ENCODE data around the gene RNF207.
"Not testable (repeated sequence)": the region's sequence is repeated elsewhere in the genome, so short reads cannot be mapped to it uniquely, and the experiment has no call there.

RNF207 gene

DNA sequence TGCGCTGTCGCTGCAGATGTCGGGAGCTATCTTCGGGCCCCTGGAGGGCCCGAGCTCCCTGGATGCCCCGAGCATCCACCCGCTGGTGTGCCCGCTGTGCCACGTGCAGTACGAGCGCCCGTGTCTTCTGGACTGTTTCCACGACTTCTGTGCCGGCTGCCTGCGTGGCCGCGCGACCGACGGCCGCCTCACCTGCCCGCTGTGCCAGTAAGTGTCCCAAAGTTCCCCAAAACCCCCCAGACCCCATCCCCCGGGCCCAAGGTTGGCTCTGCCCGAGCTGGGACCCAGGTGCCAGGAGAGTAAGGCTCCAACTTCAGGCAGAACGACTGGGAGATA, 569 bp downstream of the RNF207 start:
- no peaks in the 10 kb centered on the region for H3K9me3 Mint-ChIP-seq
- no peaks in the 10 kb centered on the region for H3K36me3 Mint-ChIP-seq (ENCODE audit: low read depth)
- H3K27ac Mint-ChIP-seq, result no peak overlapping the region
- H3K4me3 Mint-ChIP-seq, result peak overlapping the region; percentile 65
- peaks cover 10% of the 10 kb centered on the region for H3K4me1 Mint-ChIP-seq (ENCODE audit: low read depth)
- peaks cover 12% of the 10 kb centered on the region for H3K27me3 Mint-ChIP-seq

DNA sequence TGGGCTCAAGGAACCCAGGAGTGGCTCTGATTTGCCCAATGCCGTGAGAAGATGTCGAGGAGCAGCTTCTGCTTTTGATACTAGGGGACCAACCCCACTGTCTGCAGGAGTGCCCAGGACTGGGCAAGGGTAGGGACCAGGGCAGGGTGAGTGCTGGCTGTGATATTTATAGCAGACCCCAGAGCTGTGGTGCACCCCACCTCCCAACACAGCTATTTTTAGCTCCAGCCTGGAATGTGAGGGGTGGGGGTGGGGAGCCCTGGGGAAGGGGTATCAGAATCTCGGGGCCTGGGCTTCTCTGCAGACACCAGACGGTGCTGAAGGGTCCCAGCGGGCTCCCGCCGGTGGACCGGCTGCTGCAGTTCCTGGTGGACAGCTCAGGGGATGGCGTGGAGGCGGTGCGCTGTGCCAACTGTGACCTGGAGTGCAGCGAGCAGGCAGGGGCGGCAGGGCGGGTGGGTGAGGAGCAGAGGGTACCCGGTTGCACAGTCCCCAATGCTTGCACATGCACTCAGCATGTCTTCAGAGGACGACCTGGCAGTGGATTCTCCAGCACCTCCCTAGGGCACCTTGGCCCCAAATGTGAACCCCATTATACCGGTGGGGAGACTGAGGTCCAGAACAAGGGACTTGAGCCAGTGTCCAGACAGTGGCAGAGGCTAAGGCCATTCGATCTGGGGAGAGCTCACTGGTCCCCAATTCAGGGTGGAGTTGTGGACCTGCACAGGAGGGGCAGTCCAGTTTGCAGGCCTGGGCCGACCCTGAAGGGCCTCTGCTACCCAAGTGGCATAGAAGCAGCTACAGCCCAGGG, 1.4 kb downstream of the RNF207 start:
- Mint-ChIP-seq H3K9me3 (no peaks in the 10 kb centered on the region), H3K4me3 (peak overlapping the region; percentile 65), H3K27me3 (peaks cover 12% of the 10 kb centered on the region), H3K4me1 (ENCODE audit: low read depth) (peaks cover 10% of the 10 kb centered on the region), H3K27ac (no peak overlapping the region), H3K36me3 (ENCODE audit: low read depth) (no peaks in the 10 kb centered on the region)

DNA sequence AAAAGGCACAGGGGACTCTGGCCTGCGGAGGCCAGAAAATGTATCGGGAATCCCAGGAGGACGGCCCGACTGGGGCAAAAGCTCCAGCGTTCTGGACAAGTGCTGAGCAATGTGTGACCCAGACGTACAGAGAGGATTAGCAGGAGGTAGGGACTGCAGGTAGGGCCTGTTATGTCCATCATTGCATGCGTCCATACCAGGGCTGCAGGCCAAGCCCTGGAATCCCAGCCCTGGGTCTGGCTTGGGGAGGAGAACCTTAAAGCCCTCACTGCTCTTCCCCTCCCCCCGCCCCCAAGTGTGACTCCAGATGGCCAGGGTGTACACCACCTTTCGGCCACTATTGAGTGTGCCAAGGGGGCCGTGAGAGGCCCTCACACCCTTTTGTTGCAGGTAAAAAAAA, 2.0 kb downstream of the RNF207 start:
- Mint-ChIP-seq H3K4me3 (no peak overlapping the region), H3K36me3 (ENCODE audit: low read depth) (no peaks in the 10 kb centered on the region), H3K4me1 (ENCODE audit: low read depth) (peaks cover 10% of the 10 kb centered on the region), H3K27me3 (peaks cover 15% of the 10 kb centered on the region), H3K27ac (no peak overlapping the region), H3K9me3 (no peaks in the 10 kb centered on the region)

DNA sequence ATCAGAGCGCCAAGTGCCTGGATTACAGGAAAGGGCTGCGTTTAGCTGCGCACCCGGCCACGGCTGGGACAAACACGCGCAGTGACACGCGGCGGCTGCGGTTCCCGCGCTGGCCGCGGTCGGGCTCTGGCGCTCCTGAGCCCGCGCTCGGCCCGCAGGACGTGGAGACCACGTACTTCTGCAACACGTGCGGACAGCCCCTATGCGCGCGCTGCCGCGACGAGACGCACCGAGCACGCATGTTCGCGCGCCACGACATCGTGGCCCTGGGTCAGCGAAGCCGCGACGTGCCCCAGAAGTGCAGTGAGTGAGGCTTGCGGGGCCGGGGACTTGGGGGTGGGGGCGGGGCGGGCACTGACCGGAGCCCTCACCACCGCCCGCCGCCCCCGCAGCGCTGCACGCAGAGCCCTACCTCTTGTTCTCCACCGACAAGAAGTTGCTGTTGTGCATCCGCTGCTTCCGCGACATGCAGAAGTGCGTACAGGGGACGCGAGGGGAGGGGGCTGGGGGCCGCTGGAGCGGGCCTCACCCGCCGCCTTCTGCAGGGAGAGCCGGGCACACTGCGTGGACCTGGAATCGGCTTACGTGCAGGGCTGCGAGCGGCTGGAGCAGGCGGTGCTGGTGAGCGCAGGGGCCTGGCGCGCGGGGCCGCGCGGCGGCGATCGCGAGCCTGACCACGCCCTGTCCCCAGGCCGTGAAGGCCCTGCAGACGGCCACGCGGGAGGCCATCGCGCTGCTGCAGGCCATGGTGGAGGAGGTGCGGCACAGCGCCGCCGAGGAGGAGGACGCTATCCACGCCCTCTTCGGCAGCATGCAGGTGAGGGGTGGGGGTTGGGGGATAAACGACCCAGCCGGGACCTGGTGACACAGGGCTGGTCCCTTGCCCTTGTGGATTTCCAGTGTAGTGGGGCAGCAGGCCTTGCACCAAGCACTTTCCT, 3.1 kb downstream of the RNF207 start:
- Mint-ChIP-seq H3K27ac (no peak overlapping the region), H3K4me3 (peak overlapping the region; percentile 7), H3K36me3 (ENCODE audit: low read depth) (no peaks in the 10 kb centered on the region), H3K9me3 (no peaks in the 10 kb centered on the region), H3K27me3 (peaks cover 15% of the 10 kb centered on the region), H3K4me1 (ENCODE audit: low read depth) (peaks cover 10% of the 10 kb centered on the region)

DNA sequence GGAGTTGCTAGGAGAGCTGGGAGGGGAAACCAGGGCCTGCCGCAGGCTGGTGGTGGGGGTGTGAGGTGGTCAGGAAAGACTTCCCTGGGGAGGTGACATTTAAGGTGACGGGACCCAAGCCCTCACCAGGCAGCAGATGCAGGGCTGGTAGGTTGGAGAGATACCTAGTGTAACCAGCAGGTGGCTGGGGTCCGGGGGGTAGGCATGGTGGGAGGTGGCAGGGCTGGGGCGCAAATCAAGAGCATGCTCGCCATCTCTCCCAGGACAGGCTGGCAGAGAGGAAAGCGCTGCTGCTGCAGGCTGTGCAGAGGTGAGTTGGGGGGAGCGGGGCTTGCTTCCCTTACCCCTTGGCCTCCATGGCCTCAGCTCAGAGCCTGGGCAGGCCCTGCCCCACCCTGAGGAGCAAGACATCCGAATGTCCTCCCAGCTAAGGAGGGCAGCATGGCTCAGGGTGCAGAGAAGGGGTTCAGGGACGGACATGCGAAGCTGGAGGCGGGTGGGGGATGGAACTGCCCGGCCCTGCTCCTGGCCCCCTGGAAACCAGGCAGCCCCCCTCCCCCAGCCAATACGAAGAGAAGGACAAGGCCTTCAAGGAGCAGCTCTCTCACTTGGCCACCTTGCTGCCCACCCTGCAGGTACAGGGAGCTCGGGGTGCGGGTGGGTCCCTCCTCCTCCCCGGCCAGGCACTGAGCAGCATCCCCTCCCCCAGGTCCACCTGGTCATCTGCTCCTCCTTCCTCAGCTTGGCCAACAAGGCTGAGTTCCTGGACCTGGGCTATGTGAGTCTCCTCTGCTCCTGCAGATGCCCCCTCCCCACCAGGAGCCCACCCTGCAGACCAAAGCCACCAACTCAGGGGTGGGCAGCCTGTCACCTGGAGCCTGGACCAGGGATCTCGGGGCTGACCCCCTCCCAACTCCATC, 4.0 kb downstream of the RNF207 start:
- Mint-ChIP-seq H3K4me1 (ENCODE audit: low read depth) (peaks cover 6% of the 10 kb centered on the region), H3K4me3 (no peak overlapping the region), H3K27ac (no peak overlapping the region), H3K9me3 (no peaks in the 10 kb centered on the region), H3K36me3 (ENCODE audit: low read depth) (no peaks in the 10 kb centered on the region), H3K27me3 (peaks cover 18% of the 10 kb centered on the region)

DNA sequence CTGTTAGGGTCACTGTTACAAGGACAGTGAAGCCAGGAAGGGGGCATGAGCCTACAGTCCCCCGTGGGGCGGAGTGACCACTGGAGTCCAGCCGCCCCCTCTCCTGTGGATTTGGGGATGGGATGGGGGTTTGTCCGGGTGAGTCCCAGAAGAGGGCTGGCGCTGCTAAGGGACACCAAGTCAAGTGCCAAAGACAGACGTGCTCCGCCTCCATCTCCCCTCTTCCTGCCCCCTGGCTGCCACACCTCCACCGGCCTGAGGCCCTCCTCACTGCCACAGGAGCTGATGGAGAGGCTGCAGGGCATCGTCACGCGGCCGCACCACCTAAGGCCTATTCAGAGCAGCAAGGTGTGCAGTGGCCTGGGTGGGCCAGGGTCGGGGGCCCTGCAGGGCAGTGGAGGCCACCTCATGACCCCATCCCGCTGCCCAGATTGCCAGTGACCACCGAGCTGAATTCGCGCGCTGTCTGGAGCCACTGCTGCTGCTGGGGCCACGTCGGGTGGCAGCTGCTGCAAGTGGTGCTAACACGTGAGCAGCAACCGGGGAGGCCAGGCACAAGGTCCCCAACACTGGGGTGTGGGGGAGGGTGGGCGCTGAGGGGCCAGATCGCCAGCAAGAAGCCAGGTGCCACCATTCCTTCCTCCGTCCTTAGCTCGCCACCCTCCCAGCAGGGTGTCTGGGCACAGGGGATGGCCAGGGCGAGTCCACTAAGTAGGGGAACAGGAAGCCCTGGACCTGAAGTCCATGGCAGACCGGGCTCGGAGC, 4.9 kb downstream of the RNF207 start:
- H3K9me3 Mint-ChIP-seq, result no peaks in the 10 kb centered on the region
- peaks cover 4% of the 10 kb centered on the region for H3K4me1 Mint-ChIP-seq (ENCODE audit: low read depth)
- no peak overlapping the region for H3K27ac Mint-ChIP-seq
- H3K27me3 Mint-ChIP-seq, result peaks cover 25% of the 10 kb centered on the region
- no peaks in the 10 kb centered on the region for H3K36me3 Mint-ChIP-seq (ENCODE audit: low read depth)
- no peak overlapping the region for H3K4me3 Mint-ChIP-seq

DNA sequence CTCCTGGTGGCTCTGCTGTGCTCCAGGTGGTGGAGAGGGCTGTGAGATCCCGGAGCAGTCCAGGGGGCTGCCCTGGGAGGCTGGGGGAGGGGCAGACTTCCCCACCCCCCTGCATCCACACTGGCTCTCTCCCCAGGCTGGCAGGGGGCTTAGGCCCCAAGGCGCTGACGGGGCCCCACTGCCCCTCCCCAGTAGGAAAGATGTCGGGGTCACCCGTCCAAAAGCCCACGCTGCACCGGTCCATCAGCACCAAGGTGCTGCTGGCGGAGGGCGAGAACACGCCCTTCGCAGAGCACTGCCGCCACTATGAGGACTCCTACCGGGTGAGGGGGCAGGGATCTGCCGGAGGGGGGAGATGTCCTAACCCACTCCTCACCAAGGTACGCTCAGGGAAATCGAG, 5.8 kb downstream of the RNF207 start:
- no peak overlapping the region for H3K27ac Mint-ChIP-seq
- H3K27me3 Mint-ChIP-seq, result peaks cover 26% of the 10 kb centered on the region
- no peaks in the 10 kb centered on the region for H3K9me3 Mint-ChIP-seq
- H3K4me1 Mint-ChIP-seq (ENCODE audit: low read depth), result peaks cover 4% of the 10 kb centered on the region
- no peaks in the 10 kb centered on the region for H3K36me3 Mint-ChIP-seq (ENCODE audit: low read depth)
- H3K4me3 Mint-ChIP-seq, result no peak overlapping the region

DNA sequence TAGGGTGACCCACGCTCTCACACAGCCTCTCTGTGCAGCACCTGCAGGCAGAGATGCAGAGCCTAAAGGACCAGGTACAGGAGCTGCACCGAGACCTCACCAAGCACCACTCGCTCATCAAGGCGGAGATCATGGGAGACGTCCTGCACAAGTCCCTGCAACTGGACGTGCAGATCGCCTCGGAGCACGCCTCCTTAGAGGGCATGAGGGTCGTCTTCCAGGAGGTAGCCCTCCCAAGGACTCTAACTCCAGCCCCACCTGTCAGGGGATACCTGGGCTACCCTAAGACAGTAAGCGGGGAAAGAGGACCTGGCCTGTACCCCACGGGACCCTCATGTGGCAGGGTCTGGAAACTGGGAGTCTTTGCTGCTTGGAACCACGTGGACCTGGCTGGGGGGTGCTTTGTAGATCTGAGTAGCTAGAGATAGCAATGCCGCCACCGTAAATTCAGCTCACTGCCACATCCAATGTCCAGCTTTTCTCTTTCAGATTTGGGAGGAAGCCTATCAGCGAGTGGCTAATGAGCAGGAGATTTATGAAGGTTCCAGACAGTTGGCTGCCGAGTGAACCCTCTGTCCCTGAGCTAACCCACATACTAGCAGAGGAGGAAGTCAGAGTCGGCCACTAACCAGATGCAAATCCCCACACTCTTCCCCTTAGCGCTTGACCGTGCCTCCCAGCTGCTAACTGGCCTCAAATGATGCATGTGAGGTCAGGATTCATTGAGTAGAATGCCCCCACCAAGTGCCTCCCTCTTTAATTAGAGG, 6.5 kb downstream of the RNF207 start:
- Mint-ChIP-seq H3K4me3 (no peak overlapping the region), H3K4me1 (ENCODE audit: low read depth) (peaks cover 4% of the 10 kb centered on the region), H3K9me3 (no peaks in the 10 kb centered on the region), H3K27ac (no peak overlapping the region), H3K36me3 (ENCODE audit: low read depth) (no peaks in the 10 kb centered on the region), H3K27me3 (peaks cover 22% of the 10 kb centered on the region)

DNA sequence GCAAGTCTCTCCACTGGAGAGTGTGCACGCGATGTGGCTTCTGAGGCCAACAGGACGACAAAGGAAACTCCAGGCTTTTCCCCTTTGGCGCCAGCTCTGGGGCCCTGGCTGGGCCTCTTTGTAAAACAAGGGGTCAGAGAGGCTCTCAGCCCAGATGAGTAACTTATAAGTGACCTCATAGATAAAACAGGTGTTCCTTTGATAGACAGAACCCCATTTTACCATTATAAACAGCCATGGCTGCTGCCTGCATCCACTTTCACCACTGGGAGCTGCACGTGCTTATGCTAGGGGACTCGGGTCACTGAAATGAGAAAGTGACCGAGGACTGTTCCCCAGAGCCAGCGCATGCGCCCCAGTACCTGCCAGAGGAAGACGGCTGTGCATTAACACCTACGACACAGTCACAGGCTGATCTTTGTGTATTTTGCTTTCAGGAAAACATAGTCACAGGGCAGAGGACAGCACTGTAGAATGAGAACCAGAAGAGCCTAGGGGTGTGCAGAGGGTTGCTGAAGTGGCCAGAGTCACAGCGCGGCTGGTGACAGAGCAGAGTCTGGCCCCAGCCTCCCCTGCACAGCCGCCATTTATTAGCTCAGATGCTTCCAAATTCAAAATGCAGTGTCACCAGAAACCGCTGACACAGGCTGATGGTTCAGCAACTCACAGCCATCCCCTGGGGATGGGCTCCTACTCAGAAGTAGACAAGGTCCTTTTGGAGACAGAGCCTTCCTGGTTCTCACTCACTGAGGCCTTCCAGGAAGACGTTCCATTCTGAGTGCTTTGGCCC, 12.7 kb downstream of the RNF207 start:
- no peaks in the 10 kb centered on the region for H3K9me3 Mint-ChIP-seq
- no peak overlapping the region for H3K4me3 Mint-ChIP-seq
- peaks cover 21% of the 10 kb centered on the region for H3K36me3 Mint-ChIP-seq (ENCODE audit: low read depth)
- H3K27ac Mint-ChIP-seq, result no peak overlapping the region
- no peaks in the 10 kb centered on the region for H3K4me1 Mint-ChIP-seq (ENCODE audit: low read depth)
- peaks cover 12% of the 10 kb centered on the region for H3K27me3 Mint-ChIP-seq

DNA sequence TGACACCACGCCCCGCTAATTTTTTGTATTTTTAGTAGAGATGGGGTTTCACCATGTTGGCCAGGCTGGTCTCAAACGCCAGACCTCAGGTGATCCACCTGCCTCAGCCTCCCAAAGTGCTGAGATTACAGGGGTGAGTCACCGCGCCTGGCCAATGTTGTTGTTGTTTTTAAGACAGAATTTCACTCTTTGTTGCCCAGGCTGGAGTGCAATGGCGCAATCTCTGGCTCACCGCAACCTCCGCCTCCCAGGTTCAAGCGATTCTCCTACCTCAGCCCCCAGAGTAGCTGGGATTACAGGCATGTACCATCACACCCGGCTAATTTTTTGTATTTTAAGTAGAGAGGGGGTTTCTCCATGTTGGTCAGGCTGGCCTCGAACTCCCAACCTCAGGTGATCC, 13.7 kb downstream of the RNF207 start:
- H3K4me3 Mint-ChIP-seq; H3K4me1 Mint-ChIP-seq (ENCODE audit: low read depth); H3K9me3 Mint-ChIP-seq; H3K27ac Mint-ChIP-seq: not testable (repeated sequence)
- H3K36me3 Mint-ChIP-seq (ENCODE audit: low read depth), result peaks cover 32% of the 10 kb centered on the region
- H3K27me3 Mint-ChIP-seq, result peaks cover 12% of the 10 kb centered on the region

DNA sequence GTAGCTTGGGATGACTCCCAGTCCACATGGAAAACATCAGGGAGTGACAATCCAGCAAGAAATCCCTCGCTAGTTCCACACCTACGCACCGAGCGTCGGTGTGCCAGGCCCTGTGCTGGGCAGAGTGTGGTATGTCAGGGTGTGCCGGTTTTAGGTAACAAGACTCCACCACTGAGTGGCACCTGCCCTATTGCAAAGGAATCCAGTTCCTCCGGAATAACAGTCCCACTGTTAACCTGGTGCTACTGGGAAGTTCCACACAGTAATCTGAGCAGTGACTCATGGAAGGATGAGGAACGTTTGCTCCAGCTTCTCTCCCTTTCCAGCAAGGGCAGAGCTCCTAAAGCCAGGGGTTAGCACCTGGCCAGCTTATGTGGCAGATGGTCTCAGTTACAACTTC, 14.3 kb downstream of the RNF207 start:
- peaks cover 38% of the 10 kb centered on the region for H3K36me3 Mint-ChIP-seq (ENCODE audit: low read depth)
- H3K27me3 Mint-ChIP-seq, result peaks cover 7% of the 10 kb centered on the region
- no peaks in the 10 kb centered on the region for H3K4me1 Mint-ChIP-seq (ENCODE audit: low read depth)
- H3K4me3 Mint-ChIP-seq, result no peak overlapping the region
- no peaks in the 10 kb centered on the region for H3K9me3 Mint-ChIP-seq
- no peak overlapping the region for H3K27ac Mint-ChIP-seq

DNA sequence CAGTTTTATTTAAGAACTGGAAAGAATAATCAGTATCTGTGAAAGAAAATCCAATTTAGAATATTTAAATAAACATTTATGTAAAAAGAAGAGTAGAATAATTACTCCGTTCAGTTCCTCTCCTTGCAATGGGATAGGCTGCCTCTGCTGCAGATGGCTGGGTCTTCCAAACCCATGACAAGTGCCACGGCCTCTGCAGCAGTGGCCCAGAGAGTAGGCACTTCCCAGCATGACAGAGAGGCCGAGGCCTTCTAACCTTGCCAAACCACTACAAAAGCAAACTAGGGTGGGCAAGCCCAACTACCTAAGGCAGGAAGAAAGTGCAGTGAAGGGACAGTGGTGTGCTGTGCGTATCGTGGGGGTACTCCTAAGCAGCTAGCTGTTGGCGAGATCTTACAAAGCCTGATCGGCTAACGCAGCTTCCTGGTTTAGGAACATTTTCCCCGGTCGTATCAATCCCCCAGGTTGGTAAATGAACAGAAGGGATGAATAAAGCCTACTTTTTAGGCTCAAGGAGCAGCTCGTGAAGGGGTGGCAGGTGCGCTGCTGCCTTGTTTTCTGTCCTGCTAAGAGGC, 15.4 kb downstream of the RNF207 start:
- Mint-ChIP-seq H3K9me3 (no peaks in the 10 kb centered on the region), H3K36me3 (ENCODE audit: low read depth) (peaks cover 47% of the 10 kb centered on the region), H3K4me3 (no peak overlapping the region)

DNA sequence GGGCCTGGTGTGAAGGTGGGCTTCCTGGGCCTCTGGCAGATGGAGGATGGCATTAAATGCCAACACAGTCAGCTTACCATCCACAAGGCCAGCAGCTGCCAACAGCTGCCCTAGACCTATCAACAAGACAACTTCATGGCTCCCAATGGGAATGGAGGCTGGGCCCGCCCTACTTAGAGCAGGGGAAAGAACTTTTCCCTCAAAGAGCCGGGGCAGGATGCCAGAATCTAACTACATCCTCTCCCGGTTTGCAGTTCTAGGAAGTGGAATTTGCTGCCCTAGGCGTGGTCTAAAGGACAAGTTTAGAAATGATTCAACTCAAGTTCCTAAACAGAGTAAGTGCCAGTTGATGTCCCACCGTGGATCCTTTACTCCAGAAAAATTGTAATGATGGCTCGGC, 16.7 kb downstream of the RNF207 start:
- H3K4me1 Mint-ChIP-seq (ENCODE audit: low read depth), result no peaks in the 10 kb centered on the region
- H3K27me3 Mint-ChIP-seq, result no peaks in the 10 kb centered on the region

More for the DNA sequence above, 15.4 kb downstream of the RNF207 start:
- Mint-ChIP-seq H3K27ac (no peak overlapping the region), H3K4me1 (ENCODE audit: low read depth) (no peaks in the 10 kb centered on the region), H3K27me3 (no peaks in the 10 kb centered on the region)

More for the DNA sequence above, 16.7 kb downstream of the RNF207 start:
- peaks cover 58% of the 10 kb centered on the region for H3K36me3 Mint-ChIP-seq (ENCODE audit: low read depth)
- no peak overlapping the region for H3K4me3 Mint-ChIP-seq
- H3K9me3 Mint-ChIP-seq, result no peaks in the 10 kb centered on the region
- no peak overlapping the region for H3K27ac Mint-ChIP-seq

Data from stimulated activated naive CD8-positive, alpha-beta T cell treated with anti-CD3 and anti-CD28 coated beads, Interleukin-15, Interleukin-2, amounts not matched to agents 100 ng/mL and 50 ng/mL, for 24 hours (primary cell).